GM21423 (cell line): ENCODE measurements around the gene SLC6A17.
A peak's percentile ranks its signal among the peaks of the same experiment; 100 is the strongest.

ENCODE experiments used
- ATAC-seq: cut with Tn5 transposase; IDR thresholded peaks from one replicate; pipeline ENCODE4 v1.9.1; 2021; ENCODE audit warnings: mild to moderate bottlenecking, moderate library complexity; ENCODE audit not compliant: unreplicated experiment

The SLC6A17 gene

DNA sequence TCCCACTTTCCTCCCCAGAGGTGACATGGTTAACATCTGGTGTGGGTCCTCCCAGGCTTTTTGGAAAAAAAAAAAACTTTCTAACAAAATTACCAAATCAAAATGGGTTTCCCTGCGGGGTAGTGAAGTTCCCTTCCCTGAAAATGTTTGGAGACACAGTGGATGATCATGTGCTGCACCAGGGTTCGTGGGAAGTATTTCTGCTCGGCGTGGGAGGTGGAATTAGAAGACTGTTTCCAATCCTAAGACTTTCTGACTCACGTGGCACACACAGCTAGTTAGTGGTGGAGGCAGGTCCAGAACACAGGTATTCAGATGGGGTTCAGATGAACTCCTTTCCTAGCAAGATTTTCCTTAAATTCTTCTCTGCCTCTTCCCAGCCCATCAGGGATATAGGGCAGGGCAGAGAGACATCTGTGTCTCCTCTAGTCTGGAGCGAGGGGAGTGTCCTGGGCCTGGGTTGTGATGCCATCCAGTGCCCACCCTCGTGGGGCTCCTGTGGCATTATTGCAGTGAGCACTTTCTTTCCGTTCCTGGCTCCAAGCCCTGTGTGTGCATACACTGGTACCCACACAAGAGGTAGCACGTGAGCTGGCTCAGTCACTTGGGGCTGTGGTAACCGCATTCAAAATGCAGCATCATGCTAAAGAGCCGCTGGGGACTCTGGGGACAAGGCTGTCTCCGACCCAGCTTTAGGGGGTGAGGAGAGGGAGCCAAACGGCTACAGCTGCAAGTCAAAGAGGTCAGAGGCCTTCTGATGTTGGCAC lies 87.3 kb downstream of the SLC6A17 start:
- no peak for ATAC-seq

DNA sequence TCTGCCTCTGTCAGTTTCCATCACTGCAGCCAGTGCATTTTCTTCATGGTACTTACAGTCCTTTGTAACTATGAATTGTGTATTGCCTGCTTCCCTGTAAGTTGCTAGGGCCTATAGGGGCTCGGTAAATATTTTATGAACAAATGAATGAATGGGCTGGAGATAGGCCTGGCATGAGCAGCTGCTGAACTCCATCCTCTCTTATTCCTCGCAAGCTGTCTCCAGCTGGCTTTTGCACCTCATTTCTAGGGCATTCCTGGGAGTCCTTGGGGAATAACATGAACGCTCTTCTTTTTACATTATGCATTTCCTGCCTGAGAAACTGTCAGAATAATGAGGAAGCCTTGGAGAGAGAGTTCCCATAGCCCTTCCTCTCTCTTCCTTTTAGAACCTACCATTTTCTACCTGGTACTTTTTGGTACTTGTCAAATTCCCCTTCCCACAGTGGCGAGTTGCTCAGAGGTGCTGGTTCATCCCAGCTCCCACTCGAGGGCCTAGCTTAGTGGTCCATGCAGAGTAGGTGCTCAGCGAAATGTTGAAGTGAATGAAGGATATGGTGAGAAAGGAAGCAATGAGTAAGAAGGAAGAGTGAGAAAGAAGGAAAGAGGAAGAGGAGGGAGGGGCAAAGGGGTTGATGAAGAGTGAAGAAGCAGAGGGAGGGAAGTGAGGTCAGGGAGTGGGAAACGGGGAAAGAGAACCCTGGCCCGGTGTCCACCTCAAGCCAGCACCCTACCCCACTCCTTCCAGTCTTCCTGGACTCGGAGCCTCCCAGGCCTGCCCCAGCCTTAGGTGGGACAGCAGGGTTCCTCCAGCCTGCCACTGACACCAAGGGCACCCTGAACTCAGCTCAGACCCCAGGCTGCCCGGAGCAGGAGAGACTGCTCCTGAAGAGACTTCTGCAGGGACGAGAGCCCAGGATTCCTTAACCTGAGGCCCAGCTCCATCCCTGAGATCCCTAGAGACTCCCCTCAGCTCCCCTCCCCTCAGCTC lies 89.4 kb downstream of the SLC6A17 start:
- ATAC-seq, result no peak

DNA sequence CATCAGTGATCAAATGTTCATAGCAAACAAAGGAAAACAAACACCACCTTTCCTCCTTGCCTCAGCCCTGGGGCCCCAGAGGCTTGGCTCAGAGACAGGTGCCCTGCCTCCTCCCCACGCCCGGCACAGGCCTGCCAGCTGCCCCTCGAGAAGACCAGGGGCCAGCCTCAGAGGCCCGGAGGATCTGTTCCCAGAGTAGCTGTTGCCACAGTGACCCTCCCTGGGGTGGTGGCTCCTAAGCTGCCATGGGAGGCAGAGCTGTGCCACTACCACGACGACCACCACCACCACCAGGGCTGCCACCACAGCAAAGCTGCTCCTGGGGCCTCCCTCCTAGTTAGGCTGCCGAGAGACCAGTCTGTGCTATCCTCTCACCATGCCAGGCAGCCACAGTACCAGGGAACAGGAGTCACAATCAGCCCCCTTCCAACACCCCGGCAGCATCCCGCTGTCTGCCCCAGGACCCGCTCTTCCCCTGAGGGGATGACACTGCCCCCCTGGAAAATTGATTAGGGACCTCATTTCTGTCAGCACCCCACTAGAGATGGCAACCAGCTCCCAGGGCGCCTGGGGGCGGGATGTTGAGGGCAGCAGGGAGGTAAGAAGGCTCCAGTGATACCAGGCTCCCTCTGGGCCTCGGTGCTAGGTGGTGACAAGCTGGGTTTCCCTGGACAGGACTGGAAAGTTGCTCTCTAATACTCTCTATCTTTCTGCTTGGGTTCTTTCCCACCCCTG lies 90.3 kb downstream of the SLC6A17 start:
- no peak for ATAC-seq

DNA sequence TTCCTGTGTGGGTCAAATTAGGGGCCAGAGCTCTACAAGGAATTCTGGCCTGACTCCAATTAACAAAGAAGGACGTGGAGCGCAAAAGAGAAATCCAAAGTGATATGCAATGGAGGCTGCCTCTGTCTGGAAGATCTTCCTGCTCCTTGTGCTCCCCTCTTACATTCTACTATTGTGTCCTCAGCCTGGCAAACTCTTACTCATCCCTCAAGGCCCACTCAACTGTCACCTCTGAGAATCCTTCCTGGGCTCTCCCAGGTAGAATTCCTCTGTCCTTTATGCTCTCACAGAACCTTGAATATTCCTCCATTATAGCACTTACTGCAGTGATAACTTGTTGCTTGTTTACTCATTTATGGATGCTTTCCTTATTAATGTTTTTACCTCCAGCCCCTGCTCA lies 91.2 kb downstream of the SLC6A17 start:
- no peak for ATAC-seq

DNA sequence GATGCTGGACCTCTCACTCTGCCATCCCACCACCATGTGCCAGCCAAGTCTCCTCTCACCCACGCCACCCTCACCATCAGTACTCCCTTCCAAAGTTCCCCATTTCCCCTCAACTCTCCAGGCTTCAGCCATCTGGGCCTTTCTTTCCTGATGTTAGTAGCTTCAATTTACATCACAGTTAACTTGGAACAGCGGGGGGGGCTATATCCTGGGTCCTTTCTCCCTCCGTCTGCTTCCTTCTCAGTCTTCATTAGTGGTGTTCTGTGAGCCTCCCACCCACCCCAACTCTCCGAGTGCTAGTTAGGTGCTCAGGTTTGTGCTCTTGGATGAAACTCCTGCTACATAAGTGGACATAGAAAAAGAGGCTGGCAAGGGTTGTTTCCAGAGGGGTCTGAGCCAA lies 91.8 kb downstream of the SLC6A17 start:
- ATAC-seq, result no peak

DNA sequence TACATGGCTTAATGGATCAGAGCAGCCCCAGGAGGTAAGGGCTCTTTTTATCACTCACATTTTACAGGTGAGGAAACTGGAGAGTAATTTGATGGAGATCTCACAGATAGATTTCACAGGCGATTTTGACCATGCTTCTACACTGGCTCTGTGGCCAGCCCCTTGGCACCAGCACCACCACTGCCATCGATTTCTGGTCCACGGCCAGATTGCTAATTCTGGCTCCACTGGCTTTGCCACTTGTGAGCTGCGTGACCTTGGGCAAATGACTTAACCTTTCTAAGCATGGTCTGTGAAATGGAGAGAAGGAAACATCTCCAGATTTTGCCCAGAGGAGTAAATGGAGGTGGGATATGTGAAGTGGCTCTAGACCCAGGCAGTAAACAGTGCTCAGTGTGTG lies 92.4 kb downstream of the SLC6A17 start:
- ATAC-seq, result no peak

DNA sequence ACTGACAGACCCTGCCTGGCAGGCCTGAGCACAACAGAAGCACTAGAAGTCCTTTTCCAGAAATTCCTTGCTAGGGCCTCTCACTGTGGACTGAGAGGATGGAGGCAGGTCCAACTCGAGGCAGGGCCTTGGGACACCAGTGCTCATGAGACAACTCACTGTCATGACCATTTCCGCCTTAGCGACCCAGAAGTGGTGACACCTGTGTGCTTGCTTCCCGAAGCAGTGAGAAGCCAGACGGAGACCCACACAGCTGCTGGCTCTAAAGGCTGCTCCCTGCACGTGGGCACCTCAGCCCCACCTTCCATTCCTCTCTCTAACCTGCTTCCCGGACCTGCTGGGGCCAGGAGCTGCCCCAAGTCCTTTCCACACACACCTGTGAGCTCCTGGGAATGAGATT lies 92.9 kb downstream of the SLC6A17 start:
- no peak for ATAC-seq

DNA sequence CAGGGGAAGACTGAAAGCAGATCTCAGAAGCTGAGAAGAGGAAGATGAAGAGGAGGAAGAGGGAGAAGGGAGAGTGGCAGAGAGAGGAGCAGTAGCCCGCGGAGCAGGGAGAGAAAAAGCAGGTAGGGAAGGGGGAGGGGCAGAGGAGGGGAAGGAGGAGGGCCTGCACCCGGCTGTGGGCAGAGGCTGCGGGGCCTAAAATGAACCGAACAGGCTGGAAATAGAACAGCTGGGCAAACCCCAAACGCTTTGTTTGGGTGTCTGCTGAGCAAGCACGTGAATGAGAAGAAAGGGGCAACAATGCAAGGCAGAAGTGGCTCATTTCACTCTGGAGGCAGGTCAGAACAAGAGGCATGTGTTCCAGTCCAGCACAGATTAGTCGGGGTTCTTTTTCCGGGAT lies 93.3 kb downstream of the SLC6A17 start:
- peak; percentile 46 for ATAC-seq

DNA sequence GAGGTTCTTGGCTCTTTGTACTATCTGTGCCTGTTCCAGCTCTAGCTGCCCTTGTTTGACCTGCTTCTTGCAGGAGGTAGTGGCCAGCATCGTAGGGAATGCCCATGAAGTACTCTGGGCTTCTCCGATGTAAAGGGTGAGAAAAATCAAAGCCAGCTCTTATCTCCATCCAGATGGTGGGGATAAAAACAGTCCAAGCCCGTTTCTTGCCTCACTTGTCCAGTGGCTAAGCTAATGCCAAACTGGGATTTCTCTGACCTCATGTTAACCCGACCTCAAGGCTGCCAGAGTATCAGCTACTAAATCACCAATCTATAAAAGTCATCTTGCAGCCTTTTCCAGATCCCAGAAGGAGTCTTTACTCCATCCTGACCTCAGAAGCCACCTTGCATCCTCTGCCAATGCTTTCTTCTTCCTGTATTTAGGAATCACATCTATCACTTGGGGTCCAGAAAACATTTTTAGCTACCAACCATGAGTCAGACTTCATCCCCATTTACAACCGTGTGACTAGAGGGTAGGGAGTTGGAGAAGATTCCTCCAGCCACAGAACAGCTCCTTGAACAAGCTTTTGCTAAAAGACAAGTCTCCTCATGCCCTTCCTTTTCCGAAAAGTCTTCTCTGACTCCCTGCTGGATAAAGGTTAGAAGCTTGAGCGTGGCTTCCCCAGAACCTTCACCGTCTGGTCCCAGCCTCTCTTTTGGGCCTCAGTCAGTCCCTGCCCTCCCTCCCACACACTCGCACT lies 95.8 kb downstream of the SLC6A17 start:
- no peak for ATAC-seq

DNA sequence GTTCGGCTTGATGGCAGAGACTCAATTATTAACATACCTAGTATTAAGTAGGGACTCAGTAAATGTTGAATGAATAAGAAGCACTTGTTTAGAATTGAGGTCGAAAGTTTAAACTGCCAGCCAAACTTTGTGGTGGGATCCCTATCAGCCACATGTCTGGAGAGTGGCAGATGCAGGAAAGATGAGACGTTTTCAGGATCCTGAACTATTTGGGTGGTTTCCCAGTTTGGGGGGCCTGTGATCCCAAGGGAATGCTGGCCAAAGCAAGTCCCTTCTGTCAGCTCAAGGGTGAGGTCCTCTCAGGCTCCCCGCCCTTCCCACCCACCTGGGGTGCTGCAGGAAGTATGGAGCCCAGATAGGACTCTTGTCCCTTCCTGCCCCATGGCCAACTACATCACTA lies 98.5 kb downstream of the SLC6A17 start:
- no peak for ATAC-seq

DNA sequence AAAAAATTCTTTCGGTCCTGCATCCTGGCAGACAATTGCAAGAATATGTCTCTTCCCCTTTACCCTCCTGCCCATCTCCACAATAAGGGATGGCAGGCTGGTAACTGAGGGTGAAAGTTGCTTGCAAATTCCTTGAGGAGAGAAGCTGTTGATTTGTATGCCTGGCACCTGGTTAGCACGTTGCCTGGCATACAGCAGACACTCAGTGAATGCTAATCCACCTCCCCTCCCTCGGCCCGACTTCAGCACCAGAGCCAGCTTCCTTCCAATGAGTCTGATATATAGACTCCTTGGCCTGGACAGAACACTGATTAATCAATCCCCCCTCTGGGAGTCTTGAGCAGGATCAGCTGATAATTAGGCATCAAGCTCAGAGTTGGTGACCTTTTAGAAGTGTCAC lies 99.0 kb downstream of the SLC6A17 start:
- no peak for ATAC-seq

DNA sequence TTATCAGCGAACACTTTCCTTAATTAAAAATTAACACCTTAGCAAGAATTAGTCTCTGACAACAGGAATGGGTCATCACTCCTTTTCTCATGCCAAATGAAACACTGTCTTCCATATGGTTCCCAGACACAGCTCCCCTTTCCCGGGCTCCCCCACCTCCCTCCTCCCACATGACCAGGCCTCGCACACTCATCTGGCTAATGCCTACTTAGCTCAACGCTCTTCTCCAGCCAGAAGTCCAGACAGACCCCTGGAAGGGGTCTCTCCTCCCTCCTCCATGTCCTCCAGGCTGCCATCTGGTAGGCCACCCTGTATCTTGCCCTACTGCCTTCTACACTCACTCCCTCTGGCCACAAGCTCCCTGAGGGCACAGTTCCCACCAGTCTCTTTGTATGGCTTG lies 99.7 kb downstream of the SLC6A17 start:
- ATAC-seq, result no peak

DNA sequence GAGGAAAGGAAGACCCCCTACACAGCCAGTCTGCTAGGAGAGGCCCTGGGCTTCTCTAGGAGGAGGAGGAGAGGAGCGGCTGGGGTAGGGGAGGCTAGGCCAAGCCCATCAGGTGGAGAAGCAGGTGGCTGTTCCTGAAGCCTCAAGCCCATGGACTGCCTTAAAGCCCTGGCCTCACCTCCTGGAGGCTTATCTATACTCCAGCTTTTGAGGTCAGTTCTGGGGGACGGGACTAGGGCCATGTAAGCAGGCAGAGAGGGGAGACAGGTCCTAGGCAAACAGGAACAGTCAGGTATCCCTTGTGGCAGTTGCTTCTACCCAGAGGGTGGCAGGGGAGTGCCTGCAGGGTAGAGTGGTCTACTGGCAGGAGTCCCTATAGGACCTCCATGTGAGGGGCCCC lies 100.5 kb downstream of the SLC6A17 start:
- ATAC-seq, result no peak
